ENCODE results near the gene CDC14B.

DNA sequence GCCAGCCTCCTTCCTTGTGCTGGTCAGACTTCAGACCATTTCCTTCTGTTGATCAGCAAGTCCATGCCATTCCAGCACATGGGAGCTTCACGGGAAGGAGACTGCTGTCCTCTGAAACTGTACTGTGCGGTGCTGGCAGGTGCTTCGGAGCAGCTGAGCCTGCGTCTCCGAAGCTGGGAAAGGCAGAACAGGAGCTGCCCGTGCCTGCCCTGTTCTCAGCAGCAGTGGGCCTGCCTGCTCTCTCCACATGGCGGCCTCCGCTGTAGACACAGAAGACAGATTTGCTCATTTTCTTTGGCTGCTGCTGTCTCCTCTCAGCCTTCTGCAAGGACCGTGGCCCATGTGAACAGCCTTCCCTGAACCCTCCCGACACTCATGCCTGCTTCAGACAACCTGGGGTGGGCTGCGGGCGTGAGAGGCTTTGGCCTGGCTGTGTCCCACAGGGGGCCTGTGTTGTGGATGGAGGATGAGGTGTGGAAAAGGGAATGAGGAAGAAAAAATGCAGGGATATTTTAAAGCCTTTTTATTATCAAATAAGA is 126.6 kb downstream of the CDC14B start:
- TF ChIP-seq, protein P1, sequence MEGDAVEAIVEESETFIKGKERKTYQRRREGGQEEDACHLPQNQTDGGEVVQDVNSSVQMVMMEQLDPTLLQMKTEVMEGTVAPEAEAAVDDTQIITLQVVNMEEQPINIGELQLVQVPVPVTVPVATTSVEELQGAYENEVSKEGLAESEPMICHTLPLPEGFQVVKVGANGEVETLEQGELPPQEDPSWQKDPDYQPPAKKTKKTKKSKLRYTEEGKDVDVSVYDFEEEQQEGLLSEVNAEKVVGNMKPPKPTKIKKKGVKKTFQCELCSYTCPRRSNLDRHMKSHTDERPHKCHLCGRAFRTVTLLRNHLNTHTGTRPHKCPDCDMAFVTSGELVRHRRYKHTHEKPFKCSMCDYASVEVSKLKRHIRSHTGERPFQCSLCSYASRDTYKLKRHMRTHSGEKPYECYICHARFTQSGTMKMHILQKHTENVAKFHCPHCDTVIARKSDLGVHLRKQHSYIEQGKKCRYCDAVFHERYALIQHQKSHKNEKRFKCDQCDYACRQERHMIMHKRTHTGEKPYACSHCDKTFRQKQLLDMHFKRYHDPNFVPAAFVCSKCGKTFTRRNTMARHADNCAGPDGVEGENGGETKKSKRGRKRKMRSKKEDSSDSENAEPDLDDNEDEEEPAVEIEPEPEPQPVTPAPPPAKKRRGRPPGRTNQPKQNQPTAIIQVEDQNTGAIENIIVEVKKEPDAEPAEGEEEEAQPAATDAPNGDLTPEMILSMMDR (IDR thresholded peaks at IDR 0.05): no peak
- TF ChIP-seq POLR2A (IDR thresholded peaks at IDR 0.05): no peak
